Measurements from ENCODE around the gene GATAD2A.

GATAD2A gene

DNA sequence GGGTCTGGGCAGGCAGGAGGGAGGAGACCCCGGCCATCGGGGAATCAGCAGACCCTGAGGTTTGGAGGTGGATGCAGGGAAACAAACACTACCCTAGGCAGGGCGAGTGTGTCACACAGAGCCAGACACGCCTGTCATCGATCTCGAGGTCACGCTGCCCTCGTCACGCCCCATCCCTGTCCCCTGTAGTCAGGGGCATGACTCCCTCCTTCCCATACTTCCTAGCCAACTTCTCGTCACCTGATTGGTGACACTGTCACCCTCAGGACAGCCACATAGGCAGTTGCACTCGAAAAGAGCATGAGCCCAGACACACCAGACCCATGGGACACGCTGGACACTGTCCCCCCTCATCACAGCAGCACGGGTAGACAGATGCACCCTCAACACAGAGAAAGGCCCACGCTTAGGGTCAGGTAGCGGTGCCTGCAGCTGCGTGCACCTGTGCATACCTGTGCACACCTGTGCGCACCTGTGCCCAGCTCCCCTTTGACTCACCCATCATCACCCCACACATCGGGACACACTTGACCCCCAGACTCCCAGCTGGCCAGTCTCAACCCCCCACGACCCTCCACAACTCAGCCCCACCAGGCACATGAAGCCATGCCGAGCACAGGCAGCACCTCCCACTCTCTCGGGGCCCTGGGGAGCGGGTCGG, 144.5 kb downstream of the GATAD2A start:
- DNase-seq: no peak

DNA sequence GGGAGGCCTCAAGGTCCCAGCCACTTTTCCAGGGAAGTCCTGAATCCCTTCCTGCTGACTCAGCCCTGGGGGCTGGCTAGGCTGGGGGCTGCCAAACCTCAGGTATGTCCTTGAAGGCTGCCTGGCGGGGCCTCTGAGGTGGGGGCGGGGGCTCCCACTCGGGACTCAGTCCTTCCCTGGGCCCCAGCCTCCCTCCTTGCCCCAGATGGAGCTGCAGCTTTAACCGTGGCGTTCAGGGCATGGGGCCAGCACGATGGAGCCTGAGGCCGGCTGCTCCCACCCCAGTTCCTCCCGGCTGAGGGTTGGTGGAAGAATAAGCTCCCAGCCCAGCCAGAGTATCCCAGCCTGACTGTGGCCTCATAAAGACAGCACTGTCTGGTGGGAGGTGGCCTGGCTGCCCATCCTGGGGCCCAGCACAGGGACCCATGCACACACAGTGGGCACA, 145.0 kb downstream of the GATAD2A start:
- peak; percentile 89 for DNase-seq

DNA sequence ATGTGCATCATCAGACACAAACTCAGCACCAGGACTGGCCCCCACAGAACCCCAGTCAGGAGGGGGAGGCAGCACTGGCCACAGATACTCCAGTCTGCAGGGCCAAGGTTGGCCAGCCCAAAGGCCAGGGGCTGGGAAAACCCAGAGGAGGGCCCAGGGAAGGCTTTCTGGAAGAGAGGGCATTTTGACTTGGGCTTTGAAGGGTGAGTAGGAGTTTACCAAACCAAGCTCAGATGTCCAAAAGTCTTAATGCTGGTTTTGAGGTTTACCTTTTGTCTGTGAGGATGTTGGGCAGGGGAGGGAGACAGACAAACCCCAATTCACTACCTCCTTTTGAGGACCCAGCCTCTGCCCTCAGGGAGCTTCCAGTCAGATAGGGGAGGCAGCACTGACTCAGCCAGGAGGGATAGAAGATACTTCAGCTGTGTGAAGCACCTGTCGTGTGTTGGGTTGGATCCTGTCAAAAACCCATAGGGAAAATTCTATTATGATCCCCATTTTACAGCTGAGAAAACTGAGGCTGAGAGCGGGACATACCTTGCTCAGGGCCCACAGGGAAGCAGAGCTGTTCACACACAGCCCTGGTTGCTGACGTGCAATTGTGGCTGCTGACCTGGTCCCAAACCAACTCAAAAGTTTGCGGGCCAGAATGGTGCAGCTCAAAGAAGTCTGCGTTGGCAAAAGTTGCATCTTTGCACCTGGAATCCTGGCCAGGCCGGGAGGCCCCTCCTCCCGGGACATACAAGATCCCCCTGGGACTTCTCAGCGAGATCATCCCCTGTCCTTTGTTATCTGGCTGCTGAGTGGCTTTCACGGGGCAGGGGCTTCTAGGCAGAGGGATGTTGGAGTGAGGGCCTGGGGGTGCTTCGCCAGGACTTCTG, 145.7 kb downstream of the GATAD2A start:
- DNase-seq: no peak

DNA sequence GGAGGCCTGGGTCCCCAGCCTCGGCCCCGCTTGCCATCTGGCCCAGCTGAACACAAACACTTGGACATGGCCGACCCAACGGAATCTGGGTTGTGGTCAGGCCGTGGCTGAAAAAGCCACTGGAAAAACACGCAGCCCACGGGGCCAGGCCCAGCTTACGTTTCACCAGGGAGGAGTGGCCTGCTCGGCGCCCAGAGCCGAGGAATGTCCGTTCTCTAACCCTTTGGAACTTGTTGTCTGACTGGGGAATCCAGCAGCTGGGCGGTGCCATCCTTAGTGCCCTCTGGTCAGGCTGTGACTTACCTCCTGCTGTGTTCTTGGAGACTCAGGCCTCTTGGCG, 146.3 kb downstream of the GATAD2A start:
- DNase-seq: no peak

DNA sequence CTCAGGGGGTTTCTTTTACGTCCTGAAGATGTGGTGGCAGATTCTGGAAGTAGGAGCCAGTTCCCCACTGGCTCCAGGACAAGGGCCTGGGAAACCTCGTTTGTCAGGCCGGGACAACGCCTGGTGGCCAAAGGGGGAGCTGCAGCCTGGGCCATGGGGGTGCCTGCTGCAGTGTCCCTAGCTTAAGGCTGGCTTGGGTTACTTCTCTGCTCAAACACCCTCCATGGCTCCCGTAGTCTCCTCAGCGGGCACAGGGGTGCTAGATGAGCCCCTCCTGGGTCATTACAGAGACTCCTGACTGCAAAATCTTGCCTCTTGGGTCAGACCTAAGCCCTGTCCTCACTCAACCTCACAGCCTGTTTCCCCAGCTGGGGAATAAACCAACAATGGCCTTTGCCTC, 147.3 kb downstream of the GATAD2A start:
- DNase-seq: no peak

DNA sequence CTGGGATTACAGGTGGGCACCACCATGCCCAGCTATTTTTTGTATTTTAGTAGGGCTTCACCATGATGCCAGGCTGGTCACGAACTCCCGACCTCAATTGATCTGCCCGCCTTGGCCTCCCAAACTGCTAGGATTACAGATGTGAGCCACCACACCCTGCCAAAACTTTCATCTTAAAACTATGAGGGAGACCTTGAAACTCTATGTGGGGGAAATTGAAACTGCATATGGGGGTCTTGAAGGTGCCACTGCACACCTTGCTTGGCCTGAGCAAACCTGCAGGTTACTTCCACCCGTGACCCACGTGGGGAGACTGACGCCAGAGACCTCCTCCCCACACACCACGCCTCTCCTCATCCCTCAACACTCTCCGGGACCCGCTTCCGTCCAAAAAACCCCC, 148.2 kb downstream of the GATAD2A start:
- no peak for DNase-seq

DNA sequence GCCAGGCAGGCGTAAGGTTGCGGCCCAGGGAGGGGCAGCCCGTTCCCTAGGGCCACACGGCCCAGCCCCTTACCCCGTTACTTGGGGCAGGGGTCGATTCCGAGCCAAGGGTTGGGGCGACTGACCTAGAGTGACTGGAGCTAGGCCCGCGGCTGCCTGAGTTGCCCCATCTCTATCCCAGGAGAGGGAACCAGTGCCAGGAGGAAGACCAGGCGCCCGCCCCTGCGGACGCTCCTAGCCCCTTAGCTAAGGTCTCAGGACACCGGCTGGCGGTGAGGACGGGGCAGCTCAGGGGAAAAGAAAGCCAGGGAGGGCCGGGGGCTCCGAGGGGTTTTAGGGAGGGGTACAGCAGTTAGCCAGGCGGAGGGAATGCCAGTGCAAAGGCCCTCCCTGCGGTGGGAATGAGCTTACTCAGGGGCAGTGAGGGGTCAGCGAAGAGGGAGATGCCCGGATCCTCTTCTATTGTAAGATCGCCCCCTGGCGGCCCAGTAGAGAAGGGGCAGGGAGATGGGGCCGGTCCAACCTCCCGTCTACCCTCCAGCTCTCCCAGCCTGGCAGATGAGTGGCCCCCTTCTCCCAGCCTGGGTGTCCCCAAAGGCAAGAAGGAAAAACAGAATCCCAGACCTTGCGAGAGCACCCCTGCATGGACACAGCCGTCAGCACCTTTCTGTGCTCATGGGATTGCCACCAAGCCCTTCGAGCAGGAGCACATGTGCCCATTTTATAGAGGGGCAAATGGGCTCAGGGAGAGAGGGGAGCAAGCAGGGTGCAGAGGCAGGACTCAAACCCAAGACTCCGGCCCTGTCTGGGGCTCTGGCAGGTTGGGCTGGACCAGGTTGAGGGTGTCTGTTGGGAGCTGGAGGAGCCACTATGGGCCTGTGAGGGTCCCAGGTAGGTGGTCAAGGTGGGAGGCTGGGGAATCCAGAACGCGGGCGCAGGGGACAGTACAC, 148.9 kb downstream of the GATAD2A start:
- DNase-seq: peak; percentile 41

DNA sequence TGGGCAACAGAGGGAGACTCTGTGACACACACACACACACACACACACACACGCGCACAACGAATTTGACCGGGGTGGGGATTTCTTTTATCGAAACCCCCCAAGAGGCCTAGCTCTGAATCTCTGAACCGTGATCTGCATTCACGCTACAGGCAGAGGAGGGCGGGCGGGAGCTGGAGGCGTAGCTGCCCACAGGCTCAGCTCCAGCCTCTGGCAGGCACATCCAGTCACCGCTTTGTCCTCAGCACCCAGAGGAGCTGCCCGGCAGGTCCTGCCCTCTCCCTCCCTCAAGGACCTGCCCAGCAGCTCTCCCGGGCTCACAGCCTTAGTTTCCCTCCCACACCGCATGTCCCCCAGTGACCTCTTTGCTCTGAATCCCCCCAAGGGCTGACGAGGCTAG, 152.6 kb downstream of the GATAD2A start:
- DNase-seq: no peak

All from fibroblast of skin of right biceps (primary cell).